Sigmoid colon (tissue), 4 donors: ENCODE measurements around the gene CCDC154.

ENCODE experiments used
- CTCF ChIP-seq, 4 experiments: fragments of 450-650 bp in 3 of 4; fragments of 200-600 bp in 1 of 4; IDR thresholded peaks; one replicate each; pipeline ENCODE4 v1.5.1; 2016 to 2019; ENCODE audit warnings: antibody characterized with exemption in 4 of 4, mild to moderate bottlenecking in 3 of 4, moderate library complexity in 2 of 4
- EP300 ChIP-seq, 4 donors: sonication (generic); formaldehyde crosslinking; IDR thresholded peaks; one replicate each; pipeline ENCODE4 v1.6.1; 2017; ENCODE audit warnings: antibody characterized with exemption in 4 of 4
- POLR2A ChIP-seq, 2 donors: fragments of 450-650 bp; IDR thresholded peaks; one replicate each; pipeline ENCODE4 v1.6.1; 2016; ENCODE audit warnings: antibody characterized with exemption in 2 of 2, mild to moderate bottlenecking in 2 of 2, moderate library complexity in 2 of 2
- POLR2AphosphoS5 ChIP-seq, 4 donors: sonication (generic); formaldehyde crosslinking; IDR thresholded peaks; one replicate each; pipeline ENCODE4 v1.6.1; 2017; ENCODE audit warnings: antibody characterized with exemption in 4 of 4

GRCh38 chr16:1464894-1465566, 20.7 kb upstream of the CCDC154 start:
- no peak for TF ChIP-seq POLR2AphosphoS5 (IDR thresholded peaks at IDR 0.05)
- TF ChIP-seq CTCF (IDR thresholded peaks at IDR 0.05), result no peak
- TF ChIP-seq EP300 (IDR thresholded peaks at IDR 0.05), result no peak
- no peak for TF ChIP-seq POLR2A (IDR thresholded peaks at IDR 0.05)
